ENCODE results near the gene GSTK1.

GSTK1 gene

GRCh38 chr7:143305423-143306070, 42.3 kb downstream of the GSTK1 start:
- peak; percentile 89 for ATAC-seq
- no peak for TF ChIP-seq TSHZ2 (CRISPR knock-in tag; IDR thresholded peaks at IDR 0.05)
- no peak for TF ChIP-seq TCF4 (CRISPR knock-in tag; IDR thresholded peaks at IDR 0.05; ENCODE audit: borderline replicate concordance)
- TF ChIP-seq ISL1 (CRISPR knock-in tag; IDR thresholded peaks at IDR 0.05) = peak; percentile 45

GRCh38 chr7:143308632-143309031, 45.4 kb downstream of the GSTK1 start:
- TF ChIP-seq ESRRG (CRISPR knock-in tag; IDR thresholded peaks at IDR 0.05) (no peak), ZNF565 (CRISPR knock-in tag; conservative IDR thresholded peaks at IDR 0.05; ENCODE audit: low read depth) (no peak), PATZ1 (CRISPR knock-in tag; IDR thresholded peaks at IDR 0.05; ENCODE audit: borderline replicate concordance) (no peak)
- ATAC-seq = no peak

- ATAC-seq = no peak
Measured at GRCh38 chr7:143314127-143314526, 50.9 kb downstream of the GSTK1 start.

More at GRCh38 chr7:143314127-143314526, 50.9 kb downstream of the GSTK1 start:
- no peak for TF ChIP-seq CSRNP3 (CRISPR knock-in tag; IDR thresholded peaks at IDR 0.05)
- TF ChIP-seq PPARA (CRISPR knock-in tag; IDR thresholded peaks at IDR 0.05; ENCODE audit: borderline replicate concordance) = no peak
- no peak for TF ChIP-seq RARB (CRISPR knock-in tag; IDR thresholded peaks at IDR 0.05)
- TF ChIP-seq CREB5 (CRISPR knock-in tag; IDR thresholded peaks at IDR 0.05; ENCODE audit: low read depth) = no peak
- no peak for TF ChIP-seq ZFP3 (CRISPR knock-in tag; IDR thresholded peaks at IDR 0.05)
- no peak for TF ChIP-seq CSDC2 (CRISPR knock-in tag; IDR thresholded peaks at IDR 0.05)
- no peak for TF ChIP-seq ISL1 (CRISPR knock-in tag; IDR thresholded peaks at IDR 0.05)
- TF ChIP-seq ZNF8 (CRISPR knock-in tag; IDR thresholded peaks at IDR 0.05) = no peak
- no peak for TF ChIP-seq BACH2 (CRISPR knock-in tag; IDR thresholded peaks at IDR 0.05; ENCODE audit: borderline replicate concordance)
- no peak for TF ChIP-seq TOX (CRISPR knock-in tag; IDR thresholded peaks at IDR 0.05; ENCODE audit: borderline replicate concordance)
- TF ChIP-seq TSHZ2 (CRISPR knock-in tag; IDR thresholded peaks at IDR 0.05) = no peak
- no peak for TF ChIP-seq OSR1 (CRISPR knock-in tag; IDR thresholded peaks at IDR 0.05)
- TF ChIP-seq ZC3H10 (CRISPR knock-in tag; IDR thresholded peaks at IDR 0.05) = no peak
- TF ChIP-seq SNAI2 (CRISPR knock-in tag; IDR thresholded peaks at IDR 0.05) = no peak
- TF ChIP-seq POU6F1 (CRISPR knock-in tag; IDR thresholded peaks at IDR 0.05; ENCODE audit: borderline replicate concordance, low read depth) = no peak
